HG02763 (cell line): ENCODE results near the gene LRRFIP2.
"Not testable (repeated sequence)": the region's sequence is repeated elsewhere in the genome, so short reads cannot be mapped to it uniquely, and the experiment has no call there.

Experiments used
- ATAC-seq: cut with Tn5 transposase; IDR thresholded peaks from one replicate; pipeline ENCODE4 v1.9.1; 2021; ENCODE audit warnings: mild to moderate bottlenecking, moderate library complexity; ENCODE audit not compliant: unreplicated experiment

LRRFIP2 gene

GRCh38 chr3:37174532-37175126 is at the start of gene LRRFIP2:
Gene LRRFIP2, minus strand, starts transcription at chr3:37174582. Its CDS starts 25,599 bp downstream, at chr3:37148983.
- ATAC-seq = no peak

- no peak for ATAC-seq
Measured at GRCh38 chr3:37223576-37223975, 49.2 kb upstream of the LRRFIP2 start.

- no peak for ATAC-seq
Measured at GRCh38 chr3:37223141-37223558, 48.8 kb upstream of the LRRFIP2 start.

GRCh38 chr3:37222542-37222941 is 48.2 kb upstream of the LRRFIP2 start:
- ATAC-seq = not testable (repeated sequence)

GRCh38 chr3:37221407-37221806 is 47.0 kb upstream of the LRRFIP2 start:
- no peak for ATAC-seq

GRCh38 chr3:37219266-37219665 is 44.9 kb upstream of the LRRFIP2 start:
- no peak for ATAC-seq

- ATAC-seq = no peak
Measured at GRCh38 chr3:37218206-37218605, 43.8 kb upstream of the LRRFIP2 start.

- ATAC-seq = no peak
Measured at GRCh38 chr3:37217098-37217849, 42.9 kb upstream of the LRRFIP2 start.

- no peak for ATAC-seq
Measured at GRCh38 chr3:37216597-37217097, 42.3 kb upstream of the LRRFIP2 start.

GRCh38 chr3:37214076-37214475 is 39.7 kb upstream of the LRRFIP2 start:
- no peak for ATAC-seq

GRCh38 chr3:37210230-37210629 is 35.8 kb upstream of the LRRFIP2 start:
- ATAC-seq = no peak

- not testable (repeated sequence) for ATAC-seq
Measured at GRCh38 chr3:37208576-37208975, 34.2 kb upstream of the LRRFIP2 start.

- not testable (repeated sequence) for ATAC-seq
Measured at GRCh38 chr3:37208008-37208407, 33.6 kb upstream of the LRRFIP2 start.

- ATAC-seq = not testable (repeated sequence)
Measured at GRCh38 chr3:37206041-37206440, 31.7 kb upstream of the LRRFIP2 start.

- no peak for ATAC-seq
Measured at GRCh38 chr3:37204314-37204713, 29.9 kb upstream of the LRRFIP2 start.

- no peak for ATAC-seq
Measured at GRCh38 chr3:37202035-37202434, 27.7 kb upstream of the LRRFIP2 start.

- no peak for ATAC-seq
Measured at GRCh38 chr3:37200141-37200540, 25.8 kb upstream of the LRRFIP2 start.

GRCh38 chr3:37198996-37199395 is 24.6 kb upstream of the LRRFIP2 start:
- ATAC-seq = no peak

- no peak for ATAC-seq
Measured at GRCh38 chr3:37198547-37198946, 24.2 kb upstream of the LRRFIP2 start.

- ATAC-seq = no peak
Measured at GRCh38 chr3:37197810-37198371, 23.5 kb upstream of the LRRFIP2 start.

GRCh38 chr3:37194533-37194932 is 20.2 kb upstream of the LRRFIP2 start:
- no peak for ATAC-seq

GRCh38 chr3:37190667-37191066 is 16.3 kb upstream of the LRRFIP2 start:
- ATAC-seq = no peak
